GM20431 (cell line): ENCODE data around the gene SAYSD1.
"Not testable (repeated sequence)": the region's sequence is repeated elsewhere in the genome, so short reads cannot be mapped to it uniquely, and the experiment has no call there.

Experiments
- in situ Hi-C: fragments of 300-500 bp; cut with MseI, MboI; formaldehyde crosslinking; loops from one replicate; pipeline ENCODE4 v1.15.0; 2020; ENCODE audit warnings: low sequenced_read_pairs; ENCODE audit not compliant: unreplicated experiment

Gene SAYSD1

GRCh38 chr6:39114704-39115599 lies at the start of gene SAYSD1:
SAYSD1 (minus strand) TSS chr6:39115186; CDS start chr6:39115089, 97 bp downstream.
- in situ Hi-C loops = no loop called here

GRCh38 chr6:39157511-39157910 lies 42.5 kb upstream of the SAYSD1 start:
- in situ Hi-C loops = no loop called here

- in situ Hi-C loops = no loop called here
Measured at GRCh38 chr6:39156801-39157200, 41.8 kb upstream of the SAYSD1 start.

- in situ Hi-C loops = no loop called here
Measured at GRCh38 chr6:39154705-39155104, 39.7 kb upstream of the SAYSD1 start.

GRCh38 chr6:39153766-39154397 lies 38.9 kb upstream of the SAYSD1 start:
- in situ Hi-C loops = no loop called here

- in situ Hi-C loops = no loop called here
Measured at GRCh38 chr6:39152262-39152661, 37.3 kb upstream of the SAYSD1 start.

GRCh38 chr6:39151211-39151610 lies 36.2 kb upstream of the SAYSD1 start:
- in situ Hi-C loops = no loop called here

- in situ Hi-C loops = no loop called here
Measured at GRCh38 chr6:39144481-39145173, 29.6 kb upstream of the SAYSD1 start.

- in situ Hi-C loops = no loop called here
Measured at GRCh38 chr6:39143238-39143930, 28.4 kb upstream of the SAYSD1 start.

GRCh38 chr6:39140556-39141167 lies 25.7 kb upstream of the SAYSD1 start:
- in situ Hi-C loops = no loop called here

- in situ Hi-C loops = no loop called here
Measured at GRCh38 chr6:39137245-39137644, 22.3 kb upstream of the SAYSD1 start.

GRCh38 chr6:39136207-39136606 lies 21.2 kb upstream of the SAYSD1 start:
- in situ Hi-C loops = not testable (repeated sequence)

GRCh38 chr6:39134761-39135160 lies 19.8 kb upstream of the SAYSD1 start:
- in situ Hi-C loops = not testable (repeated sequence)

- in situ Hi-C loops = no loop called here
Measured at GRCh38 chr6:39130691-39131090, 15.7 kb upstream of the SAYSD1 start.

GRCh38 chr6:39128832-39129231 lies 13.8 kb upstream of the SAYSD1 start:
- in situ Hi-C loops = no loop called here

- in situ Hi-C loops = no loop called here
Measured at GRCh38 chr6:39128106-39128505, 13.1 kb upstream of the SAYSD1 start.

- in situ Hi-C loops = no loop called here
Measured at GRCh38 chr6:39124114-39124513, 9.1 kb upstream of the SAYSD1 start.

GRCh38 chr6:39118921-39119320 lies 3.9 kb upstream of the SAYSD1 start:
- in situ Hi-C loops = no loop called here

GRCh38 chr6:39114388-39114703 lies 640 bp downstream of the SAYSD1 start:
- in situ Hi-C loops = no loop called here

- in situ Hi-C loops = no loop called here
Measured at GRCh38 chr6:39113788-39114187, 1.2 kb downstream of the SAYSD1 start.
